Type B pancreatic cell (in vitro differentiated cells): Measurements from ENCODE around the gene PTP4A2. TPM values are rescaled to one million over a fixed set of nuclear protein-coding genes. Genes with fewer than 3 reads are reported as not detected.

Source experiments
- DNase-seq: peaks from one replicate; pipeline ENCODE4 v3.0.0; 2021; ENCODE audit warnings: mixed read lengths; ENCODE audit not compliant: unreplicated experiment; ENCODE audit errors: extremely low spot score
- H3K27ac Mint-ChIP-seq: 2 replicates; pipeline ENCODE4 v1.8.0; 2021; ENCODE audit warnings: mild to moderate bottlenecking, mixed read lengths
- H3K27me3 Mint-ChIP-seq: 2 replicates; pipeline ENCODE4 v1.8.0; 2021; ENCODE audit warnings: mixed read lengths
- H3K36me3 Mint-ChIP-seq: 2 replicates; pipeline ENCODE4 v1.8.0; 2021; ENCODE audit warnings: mixed read lengths
- H3K4me1 Mint-ChIP-seq: one replicate; pipeline ENCODE4 v1.8.0; 2021; ENCODE audit warnings: mixed read lengths; ENCODE audit not compliant: unreplicated experiment
- H3K4me3 Mint-ChIP-seq: 2 replicates; pipeline ENCODE4 v1.8.0; 2021; ENCODE audit warnings: mild to moderate bottlenecking, mixed read lengths
- H3K9me3 Mint-ChIP-seq: 2 replicates; pipeline ENCODE4 v1.8.0; 2021; ENCODE audit warnings: mixed read lengths
- CTCF ChIP-seq: fragments of 200-600 bp; sonication (generic); conservative IDR thresholded peaks from 2 replicates; pipeline ENCODE4 v1.5.0; 2021; ENCODE audit warnings: antibody characterized with exemption, mild to moderate bottlenecking
- total RNA-seq: library from RNA; stranded (reverse); gene quantifications from 2 replicates; pipeline ENCODE4 v1.2.1, GENCODE V29; 2021; ENCODE audit warnings: low replicate concordance

The PTP4A2 gene
- total RNA-seq, 1 donor from 2014 or later, result 150 TPM

GRCh38 chr1:31866450-31867032, 71.6 kb downstream of the PTP4A2 start:
- no peaks in the 10 kb centered on the region for H3K9me3 Mint-ChIP-seq
- no peaks in the 10 kb centered on the region for H3K36me3 Mint-ChIP-seq
- no peak overlapping the region for H3K27ac Mint-ChIP-seq
- TF ChIP-seq CTCF, result no peak
- no peak overlapping the region for H3K4me3 Mint-ChIP-seq
- no peaks in the 10 kb centered on the region for H3K27me3 Mint-ChIP-seq
- DNase-seq, result no peak
- peaks cover 5% of the 10 kb centered on the region for H3K4me1 Mint-ChIP-seq

- Mint-ChIP-seq H3K36me3 (no peaks in the 10 kb centered on the region), H3K27me3 (no peaks in the 10 kb centered on the region), H3K9me3 (no peaks in the 10 kb centered on the region), H3K4me1 (peaks cover 4% of the 10 kb centered on the region), H3K27ac (no peak overlapping the region), H3K4me3 (no peak overlapping the region)
- no peak for TF ChIP-seq CTCF
- DNase-seq, result no peak
These were observed 72.3 kb downstream of the PTP4A2 start for GRCh38 chr1:31865728-31866449.

GRCh38 chr1:31862071-31862470, 76.1 kb downstream of the PTP4A2 start:
- Mint-ChIP-seq H3K27me3 (no peaks in the 10 kb centered on the region), H3K36me3 (no peaks in the 10 kb centered on the region), H3K27ac (no peak overlapping the region), H3K9me3 (no peaks in the 10 kb centered on the region), H3K4me1 (peaks cover 4% of the 10 kb centered on the region), H3K4me3 (no peak overlapping the region)
- TF ChIP-seq CTCF, result no peak
- DNase-seq, result no peak

GRCh38 chr1:31861346-31861745, 76.8 kb downstream of the PTP4A2 start:
- Mint-ChIP-seq H3K4me3 (no peak overlapping the region), H3K27me3 (no peaks in the 10 kb centered on the region), H3K27ac (no peak overlapping the region), H3K9me3 (no peaks in the 10 kb centered on the region), H3K36me3 (no peaks in the 10 kb centered on the region), H3K4me1 (peaks cover under 1% of the 10 kb centered on the region)
- no peak for DNase-seq
- no peak for TF ChIP-seq CTCF

GRCh38 chr1:31860581-31860980, 77.6 kb downstream of the PTP4A2 start:
- Mint-ChIP-seq H3K27me3 (no peaks in the 10 kb centered on the region), H3K27ac (no peak overlapping the region), H3K9me3 (no peaks in the 10 kb centered on the region), H3K4me1 (no peaks in the 10 kb centered on the region), H3K36me3 (no peaks in the 10 kb centered on the region), H3K4me3 (no peak overlapping the region)
- no peak for TF ChIP-seq CTCF
- DNase-seq, result no peak
